GM19240 (cell line): ENCODE measurements around the gene SLC12A5.
A peak's percentile ranks its signal among the peaks of the same experiment; 100 is the strongest.

Experiments used
- DNase-seq: peaks from one replicate; pipeline ENCODE4 v3.0.0; 2011; ENCODE audit warnings: low spot score; ENCODE audit not compliant: insufficient read length

SLC12A5 gene

GRCh38 chr20:46006022-46006705 is 22.9 kb upstream of the SLC12A5 start:
- no peak for DNase-seq

- DNase-seq, result no peak
Observed at GRCh38 chr20:46006964-46007363, 22.1 kb upstream of the SLC12A5 start.

DNA sequence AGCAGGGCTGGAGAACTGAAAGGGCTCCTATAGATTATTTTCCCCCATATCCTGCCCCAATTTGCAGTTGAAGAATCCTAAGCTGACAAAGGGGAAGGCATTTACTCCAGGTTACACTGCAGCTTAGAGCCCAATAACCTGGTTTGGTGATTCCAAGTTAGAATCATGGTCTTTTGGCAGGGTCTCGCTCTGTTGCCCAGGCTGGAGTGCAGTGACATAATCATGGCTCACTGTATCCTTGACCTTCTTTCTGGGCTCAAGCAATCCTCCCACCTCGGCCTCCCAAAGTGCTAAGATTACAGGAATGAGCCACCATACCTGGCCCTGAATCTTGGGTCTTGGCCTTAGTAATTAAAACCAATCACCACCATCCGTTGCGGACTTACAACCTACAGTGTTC is 21.3 kb upstream of the SLC12A5 start:
- no peak for DNase-seq

GRCh38 chr20:46009816-46010215 is 19.2 kb upstream of the SLC12A5 start:
- DNase-seq, result no peak

DNA sequence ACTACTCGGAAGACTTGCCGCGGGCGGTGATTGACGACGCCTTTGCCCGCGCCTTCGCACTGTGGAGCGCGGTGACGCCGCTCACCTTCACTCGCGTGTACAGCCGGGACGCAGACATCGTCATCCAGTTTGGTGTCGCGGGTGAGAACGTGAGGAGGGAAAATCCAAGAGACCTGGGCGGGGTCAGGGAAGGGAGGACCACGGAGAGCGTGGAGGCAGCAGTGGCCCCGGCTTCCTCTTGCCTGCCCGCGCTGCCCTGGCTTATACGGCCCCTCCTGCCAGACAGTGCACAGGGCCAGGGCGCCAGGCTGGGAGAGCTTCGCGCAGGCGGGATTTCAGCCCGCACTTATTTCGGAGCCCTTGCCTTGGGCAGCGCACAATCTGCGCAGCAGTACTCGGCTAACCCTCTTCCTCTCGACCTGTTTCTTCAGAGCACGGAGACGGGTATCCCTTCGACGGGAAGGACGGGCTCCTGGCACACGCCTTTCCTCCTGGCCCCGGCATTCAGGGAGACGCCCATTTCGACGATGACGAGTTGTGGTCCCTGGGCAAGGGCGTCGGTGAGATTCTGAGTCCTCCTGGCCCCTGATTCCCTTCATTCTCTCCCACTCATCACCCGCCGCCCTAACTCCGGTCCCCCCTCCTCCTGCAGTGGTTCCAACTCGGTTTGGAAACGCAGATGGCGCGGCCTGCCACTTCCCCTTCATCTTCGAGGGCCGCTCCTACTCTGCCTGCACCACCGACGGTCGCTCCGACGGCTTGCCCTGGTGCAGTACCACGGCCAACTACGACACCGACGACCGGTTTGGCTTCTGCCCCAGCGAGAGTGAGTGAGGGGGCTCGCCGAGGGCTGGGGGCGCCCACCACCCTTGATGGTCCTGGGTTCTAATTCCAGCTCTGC is 18.3 kb upstream of the SLC12A5 start:
- DNase-seq, result no peak

GRCh38 chr20:46011631-46012482 is 17.2 kb upstream of the SLC12A5 start:
- DNase-seq, result no peak

- no peak for DNase-seq
Observed at GRCh38 chr20:46012921-46013320, 16.1 kb upstream of the SLC12A5 start.

GRCh38 chr20:46013322-46013828 is 15.6 kb upstream of the SLC12A5 start:
- no peak for DNase-seq

- DNase-seq, result peak; percentile 68
Observed at GRCh38 chr20:46013829-46014516, 15.0 kb upstream of the SLC12A5 start.

- DNase-seq, result no peak
Observed at GRCh38 chr20:46014517-46015396, 14.3 kb upstream of the SLC12A5 start.

DNA sequence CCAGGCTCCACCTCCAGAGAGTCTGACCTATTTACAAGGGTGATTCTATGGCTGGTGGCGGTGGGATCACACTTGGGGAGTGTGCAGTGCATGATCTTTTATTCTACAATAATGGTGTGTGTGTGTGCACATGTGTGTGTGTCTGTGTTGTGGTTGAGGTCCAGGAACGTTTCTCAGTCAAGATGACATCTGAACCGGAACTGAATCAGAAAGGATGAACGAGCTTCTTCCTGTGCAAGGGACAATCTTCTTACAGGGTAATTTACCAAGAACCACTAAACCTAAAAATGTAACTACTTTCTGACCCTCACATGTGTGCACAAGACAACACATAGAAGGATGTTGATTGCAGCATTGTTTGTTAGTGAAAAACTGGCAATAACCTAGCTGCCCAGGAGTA is 11.7 kb upstream of the SLC12A5 start:
- no peak for DNase-seq

- DNase-seq, result no peak
Observed at GRCh38 chr20:46018112-46018511, 10.9 kb upstream of the SLC12A5 start.

- DNase-seq, result no peak
Observed at GRCh38 chr20:46018611-46019010, 10.4 kb upstream of the SLC12A5 start.

GRCh38 chr20:46020555-46020954 is 8.5 kb upstream of the SLC12A5 start:
- DNase-seq, result no peak

DNA sequence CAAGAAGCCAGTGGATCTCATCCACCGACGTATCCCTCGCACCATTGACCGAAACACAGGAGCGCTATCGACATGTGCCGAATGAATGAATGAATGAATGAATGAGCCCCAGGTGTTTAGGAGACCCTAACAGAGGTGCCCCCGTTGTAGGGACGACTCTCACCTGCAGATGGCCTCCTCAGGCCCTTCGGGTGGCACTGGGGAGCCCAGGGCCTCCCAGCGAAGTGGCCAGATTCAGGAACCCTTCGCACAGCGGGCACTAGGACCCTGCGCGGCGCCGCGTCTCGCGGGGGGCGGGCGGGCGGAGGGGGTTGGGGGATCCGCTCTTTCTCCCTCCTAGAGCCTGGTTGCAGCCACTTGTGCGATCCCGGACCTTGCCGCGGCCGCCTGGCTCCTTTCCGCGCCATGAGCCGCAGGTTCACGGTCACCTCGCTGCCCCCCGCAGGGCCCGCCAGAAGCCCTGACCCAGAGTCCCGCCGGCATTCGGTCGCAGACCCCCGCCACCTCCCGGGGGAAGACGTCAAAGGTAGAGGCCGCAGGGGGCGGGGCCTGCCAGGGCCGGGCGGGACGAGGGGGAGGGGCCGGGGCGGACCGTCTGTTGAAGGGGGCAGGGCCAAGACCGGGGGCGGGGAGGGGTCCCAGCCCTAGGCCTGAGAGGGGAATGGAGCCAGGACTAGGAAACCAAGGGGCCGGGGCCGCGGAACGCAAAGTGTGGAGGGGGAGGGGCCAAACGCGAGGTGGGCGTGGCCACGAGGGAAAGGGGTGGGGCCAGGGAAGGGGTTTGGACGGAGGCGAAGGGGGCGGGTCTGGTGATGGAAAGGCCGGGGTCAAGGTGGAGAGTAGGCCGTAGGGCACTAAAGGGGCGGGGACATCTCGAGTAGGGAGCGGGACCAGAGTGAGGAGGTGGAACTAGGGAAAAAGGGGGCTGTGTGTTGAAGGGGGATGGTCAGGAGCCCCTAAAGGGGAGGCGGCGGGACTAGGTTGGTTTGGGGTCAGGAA is 7.4 kb upstream of the SLC12A5 start:
- no peak for DNase-seq

DNA sequence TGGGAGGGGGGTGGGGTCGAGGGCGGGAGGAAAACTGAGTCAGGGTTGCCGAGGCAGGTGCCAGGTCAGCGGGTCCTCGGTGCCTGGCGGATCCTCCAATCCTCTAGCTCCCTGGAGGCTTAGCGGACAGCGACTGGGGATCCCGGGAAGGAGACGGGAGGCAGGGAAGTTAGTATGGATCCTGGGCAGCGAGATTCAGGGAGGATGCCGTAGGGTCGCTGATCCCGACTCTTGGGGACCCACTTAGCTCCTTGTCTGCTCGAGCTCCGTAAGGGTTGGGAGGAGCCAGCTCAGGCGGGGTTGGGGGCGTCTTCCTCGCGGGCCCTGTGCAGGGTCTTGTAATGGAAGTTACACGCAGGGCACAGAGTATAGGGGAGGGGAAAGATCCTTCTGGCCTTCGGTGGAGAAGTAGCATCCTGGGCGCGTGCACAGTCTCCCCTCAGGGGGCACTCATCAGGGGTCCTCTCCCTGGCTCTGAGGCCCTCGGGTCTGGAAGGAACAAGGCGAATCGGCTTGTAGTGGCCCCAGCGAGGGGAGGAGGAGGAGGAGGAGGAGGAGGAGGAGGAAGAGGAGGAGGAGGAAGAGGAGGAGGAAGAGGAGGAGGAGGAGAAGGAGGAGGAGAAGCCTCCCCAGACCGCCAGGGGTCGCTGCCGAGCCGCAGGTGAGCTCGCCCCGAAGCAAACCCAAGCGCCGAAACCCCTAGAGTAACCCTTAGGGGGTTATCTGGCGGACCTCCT is 6.4 kb upstream of the SLC12A5 start:
- peak; percentile 60 for DNase-seq

DNA sequence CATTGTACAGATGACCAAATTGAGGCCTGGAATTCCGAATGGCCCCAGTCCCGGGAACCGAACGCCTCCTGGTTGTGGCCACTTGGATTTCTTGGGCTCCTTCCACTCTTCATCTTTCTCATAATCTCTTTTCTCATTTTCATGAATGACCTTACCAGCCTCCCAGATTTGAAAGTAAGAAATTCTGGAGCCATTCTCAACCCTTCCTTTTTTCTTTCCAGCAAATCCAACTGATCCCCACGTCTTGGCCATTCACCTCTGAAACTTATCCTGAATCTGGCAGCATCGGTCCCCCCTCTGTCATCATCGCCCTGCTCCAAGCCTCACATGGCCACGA is 5.9 kb upstream of the SLC12A5 start:
- DNase-seq, result no peak

DNA sequence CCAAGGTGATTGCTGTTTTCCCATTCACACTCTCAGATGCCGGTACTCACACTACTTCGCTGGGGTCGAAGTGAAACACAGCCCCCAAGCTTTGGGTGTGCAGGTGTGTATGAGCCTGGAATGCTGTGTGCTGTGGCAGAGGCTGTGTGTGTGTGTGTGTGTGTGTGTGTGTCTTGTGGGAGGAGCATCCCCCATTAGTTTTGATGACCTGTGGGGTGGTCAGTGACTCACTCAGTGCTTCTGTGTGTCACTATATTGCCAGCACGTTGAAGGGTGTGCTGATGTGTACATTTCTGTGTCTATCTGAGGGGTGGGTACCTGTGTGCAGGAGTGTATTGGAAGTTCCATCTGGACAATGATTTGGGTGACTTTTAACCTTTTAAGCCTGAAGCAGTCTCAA is 5.0 kb upstream of the SLC12A5 start:
- no peak for DNase-seq
